Measurements from ENCODE around the gene NUAK2. TPM values are rescaled to one million over a fixed set of nuclear protein-coding genes. Genes with fewer than 3 reads are reported as not detected.

Gene NUAK2
- total RNA-seq, 4 donors from 2014 or later = 15.8 to 32.0 (median 21.4) TPM

GRCh38 chr1:205262731-205263171, 58.8 kb downstream of the NUAK2 start:
- Histone ChIP-seq H3K4me1 (peaks cover 3 to 52% (median 22%) of the 10 kb centered on the region in 3 donors), H3K27ac (no peak overlapping the region), H3K36me3 (no peaks in the 10 kb centered on the region), H3K27me3 (no peaks in the 10 kb centered on the region), H3K4me3 (no peak overlapping the region), H3K9me3 (no peaks in the 10 kb centered on the region)
- TF ChIP-seq POLR2A (IDR thresholded peaks at IDR 0.05) = no peak
- TF ChIP-seq, protein P1, sequence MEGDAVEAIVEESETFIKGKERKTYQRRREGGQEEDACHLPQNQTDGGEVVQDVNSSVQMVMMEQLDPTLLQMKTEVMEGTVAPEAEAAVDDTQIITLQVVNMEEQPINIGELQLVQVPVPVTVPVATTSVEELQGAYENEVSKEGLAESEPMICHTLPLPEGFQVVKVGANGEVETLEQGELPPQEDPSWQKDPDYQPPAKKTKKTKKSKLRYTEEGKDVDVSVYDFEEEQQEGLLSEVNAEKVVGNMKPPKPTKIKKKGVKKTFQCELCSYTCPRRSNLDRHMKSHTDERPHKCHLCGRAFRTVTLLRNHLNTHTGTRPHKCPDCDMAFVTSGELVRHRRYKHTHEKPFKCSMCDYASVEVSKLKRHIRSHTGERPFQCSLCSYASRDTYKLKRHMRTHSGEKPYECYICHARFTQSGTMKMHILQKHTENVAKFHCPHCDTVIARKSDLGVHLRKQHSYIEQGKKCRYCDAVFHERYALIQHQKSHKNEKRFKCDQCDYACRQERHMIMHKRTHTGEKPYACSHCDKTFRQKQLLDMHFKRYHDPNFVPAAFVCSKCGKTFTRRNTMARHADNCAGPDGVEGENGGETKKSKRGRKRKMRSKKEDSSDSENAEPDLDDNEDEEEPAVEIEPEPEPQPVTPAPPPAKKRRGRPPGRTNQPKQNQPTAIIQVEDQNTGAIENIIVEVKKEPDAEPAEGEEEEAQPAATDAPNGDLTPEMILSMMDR (IDR thresholded peaks at IDR 0.05) = no peak
- intact Hi-C loops (cut with DNase I) = no loop called here
- 70 to 79% methylated on average over 6 to 8 of the region's 8 CpGs for WGBS, 2 donors
- no peak for DNase-seq

- Histone ChIP-seq H3K4me1 (peaks cover 0 to 46% (median 22%) of the 10 kb centered on the region in 3 donors), H3K27ac (no peak overlapping the region), H3K27me3 (no peaks in the 10 kb centered on the region), H3K9me3 (no peaks in the 10 kb centered on the region), H3K36me3 (no peaks in the 10 kb centered on the region), H3K4me3 (no peak overlapping the region)
- DNase-seq = no peak
- intact Hi-C loops (cut with DNase I) = no loop called here
- TF ChIP-seq POLR2A (IDR thresholded peaks at IDR 0.05) = no peak
- TF ChIP-seq, protein P1 (IDR thresholded peaks at IDR 0.05) = no peak
- WGBS, 2 donors = 60% methylated on average over 2 of the region's 5 CpGs; no CpG with 5 or more reads in 1 of the 2 donors
These were observed 59.4 kb downstream of the NUAK2 start for GRCh38 chr1:205261946-205262691.

DNA sequence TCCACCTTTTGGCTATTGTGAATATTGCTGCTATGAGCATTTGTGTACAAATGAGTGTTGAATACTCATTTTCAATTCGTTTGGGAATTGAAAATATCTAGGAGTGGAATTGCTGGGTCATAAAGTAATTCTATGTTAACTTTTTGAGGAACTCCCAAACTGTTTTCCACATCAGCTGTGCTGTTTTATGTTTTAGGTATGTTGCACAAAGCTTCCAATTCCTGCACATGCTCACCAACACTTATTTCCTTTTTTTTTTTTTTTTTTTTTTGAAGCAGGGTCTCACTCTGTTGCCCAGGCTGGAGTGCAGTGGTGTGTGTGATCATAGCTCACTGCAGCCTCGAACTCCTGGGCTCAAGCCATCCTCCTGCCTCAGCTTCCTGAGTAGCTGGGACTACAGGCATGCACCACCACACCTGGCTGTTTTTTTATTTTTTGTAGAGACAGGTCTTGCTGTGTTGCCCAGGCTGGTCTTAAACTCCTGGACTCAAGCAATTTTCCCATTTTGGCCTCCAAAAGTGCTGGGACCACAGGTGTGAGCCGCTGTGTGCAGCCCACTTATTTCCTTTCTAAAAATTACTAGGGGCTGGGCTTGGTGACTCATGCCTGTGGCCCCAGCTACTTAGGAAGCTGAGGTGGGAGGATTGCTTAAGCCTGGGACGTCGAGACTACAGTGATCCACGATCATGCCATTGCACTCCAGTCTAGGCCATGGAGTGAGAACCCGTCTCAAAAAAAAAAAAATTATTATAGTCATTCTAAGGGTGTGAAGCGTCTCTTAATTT, 60.4 kb downstream of the NUAK2 start:
- Histone ChIP-seq H3K27ac (no peak overlapping the region), H3K4me3 (no peak overlapping the region), H3K4me1 (peaks cover 0 to 40% (median 22%) of the 10 kb centered on the region in 3 donors), H3K9me3 (no peaks in the 10 kb centered on the region), H3K27me3 (no peaks in the 10 kb centered on the region), H3K36me3 (no peaks in the 10 kb centered on the region)
- TF ChIP-seq, protein P1 (IDR thresholded peaks at IDR 0.05) = no peak
- TF ChIP-seq POLR2A (IDR thresholded peaks at IDR 0.05) = no peak
- WGBS, 2 donors = 54 to 65% methylated on average over 6 to 8 of the region's 8 CpGs
- intact Hi-C loops (cut with DNase I) = no loop called here
- DNase-seq = no peak

DNA sequence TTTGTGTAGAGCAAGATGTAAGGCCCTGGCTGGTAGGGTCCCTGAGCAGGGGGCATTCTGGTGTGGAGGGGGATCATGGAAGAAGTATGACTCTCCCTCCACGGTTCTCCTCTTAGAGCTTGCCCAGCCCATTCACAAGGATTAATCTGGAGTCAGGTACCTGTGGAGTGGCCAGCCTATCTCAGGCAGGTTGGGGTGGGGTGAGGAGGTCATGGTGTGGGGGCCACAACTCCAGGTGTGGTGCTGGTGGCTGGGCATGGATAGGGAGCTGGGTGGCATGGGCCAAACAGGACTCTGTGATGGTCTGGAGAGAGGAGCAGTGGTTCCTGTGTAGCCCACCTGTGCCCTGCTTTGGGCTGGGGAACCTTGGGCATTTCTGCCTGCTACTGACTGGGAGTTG, 61.5 kb downstream of the NUAK2 start:
- TF ChIP-seq, protein P1 (IDR thresholded peaks at IDR 0.05) = no peak
- TF ChIP-seq POLR2A (IDR thresholded peaks at IDR 0.05) = no peak
- Histone ChIP-seq H3K27ac (peak overlapping the region in 1 of 4 donors; percentile 9), H3K4me1 (peaks cover 0 to 43% (median 22%) of the 10 kb centered on the region in 3 donors), H3K27me3 (no peaks in the 10 kb centered on the region), H3K36me3 (no peaks in the 10 kb centered on the region), H3K4me3 (no peak overlapping the region), H3K9me3 (no peaks in the 10 kb centered on the region)
- WGBS, 2 donors = 86% methylated on average over 1 of the region's 1 CpG; no CpG with 5 or more reads in 1 of the 2 donors
- intact Hi-C loops (cut with DNase I) = no loop called here
- no peak for DNase-seq

GRCh38 chr1:205259324-205259832, 62.2 kb downstream of the NUAK2 start:
- H3K4me3 ChIP-seq = no peak overlapping the region
- H3K9me3 ChIP-seq = no peaks in the 10 kb centered on the region
- WGBS, 2 donors = 22 to 28% methylated on average over 2 to 6 of the region's 10 CpGs
- TF ChIP-seq POLR2A (IDR thresholded peaks at IDR 0.05) = no peak
- TF ChIP-seq, protein P1 (IDR thresholded peaks at IDR 0.05) = no peak
- H3K36me3 ChIP-seq = no peaks in the 10 kb centered on the region
- peak overlapping the region in 2 of 4 donors; percentile 14 to 25 for H3K27ac ChIP-seq
- no peak for DNase-seq
- peaks cover 0 to 43% (median 22%) of the 10 kb centered on the region in 3 donors for H3K4me1 ChIP-seq
- intact Hi-C loops (cut with DNase I) = no loop called here
- no peaks in the 10 kb centered on the region for H3K27me3 ChIP-seq
